GM23248 (cell line): Measurements from ENCODE around the gene PKNOX2.

Source experiments
- EZH2 ChIP-seq: fragments of 200-600 bp; sonication (generic); IDR thresholded peaks from 2 replicates; pipeline ENCODE4 v1.6.1; 2018; ENCODE audit warnings: antibody characterized with exemption, mild to moderate bottlenecking; ENCODE audit not compliant: insufficient read depth, poor library complexity, severe bottlenecking
- EZH2phosphoT487 ChIP-seq: fragments of 200-600 bp; sonication (generic); IDR thresholded peaks from 2 replicates; pipeline ENCODE4 v1.6.1; 2018; ENCODE audit warnings: antibody characterized with exemption, moderate library complexity, mild to moderate bottlenecking, low read depth; ENCODE audit not compliant: insufficient read depth

DNA sequence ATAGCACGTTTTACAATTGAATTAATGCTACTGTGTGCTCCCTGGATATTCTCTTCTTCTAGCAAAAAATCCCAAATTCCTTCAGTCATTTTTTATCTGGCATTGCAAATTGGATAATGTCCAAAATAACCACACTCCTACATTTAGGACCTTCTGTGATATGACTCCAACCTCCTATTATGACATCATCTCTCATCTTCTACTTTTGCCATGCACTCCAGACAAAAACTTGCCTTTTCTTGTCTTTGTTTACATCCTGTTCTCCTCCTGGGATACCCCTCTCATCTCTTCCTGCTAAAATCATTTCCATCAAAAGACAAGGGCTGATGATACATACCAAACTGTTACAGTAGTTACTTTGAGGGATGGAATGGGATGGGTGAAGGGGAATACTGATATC is 32.5 kb upstream of the PKNOX2 start:
- TF ChIP-seq EZH2phosphoT487: no peak
- TF ChIP-seq EZH2: no peak
